AG10803 (cell line): ENCODE data around the gene POLR2M.
A peak's percentile ranks its signal among the peaks of the same experiment; 100 is the strongest.

ENCODE experiments used
- DNase-seq: peaks from one replicate; pipeline ENCODE4 v3.0.0; 2010; ENCODE audit warnings: low read depth
- H3K4me3 ChIP-seq: 2 replicates; pipeline ENCODE4 v1.5.1; 2011; ENCODE audit warnings: mild to moderate bottlenecking, low read length, control low read depth
- CTCF ChIP-seq: conservative IDR thresholded peaks from 2 replicates; pipeline ENCODE4 v1.5.1; 2011; ENCODE audit warnings: mild to moderate bottlenecking, low read length, control low read depth, inconsistent platforms

Gene POLR2M

GRCh38 chr15:57706405-57707209, at the start of gene POLR2M:
TSS of gene POLR2M (plus strand) at chr15:57706714. CDS start at chr15:57706843, 129 bp downstream.
- TF ChIP-seq CTCF = no peak
- peak within 1 kb of the TSS; percentile 98 for H3K4me3 ChIP-seq
- DNase-seq = peak; percentile 98

DNA sequence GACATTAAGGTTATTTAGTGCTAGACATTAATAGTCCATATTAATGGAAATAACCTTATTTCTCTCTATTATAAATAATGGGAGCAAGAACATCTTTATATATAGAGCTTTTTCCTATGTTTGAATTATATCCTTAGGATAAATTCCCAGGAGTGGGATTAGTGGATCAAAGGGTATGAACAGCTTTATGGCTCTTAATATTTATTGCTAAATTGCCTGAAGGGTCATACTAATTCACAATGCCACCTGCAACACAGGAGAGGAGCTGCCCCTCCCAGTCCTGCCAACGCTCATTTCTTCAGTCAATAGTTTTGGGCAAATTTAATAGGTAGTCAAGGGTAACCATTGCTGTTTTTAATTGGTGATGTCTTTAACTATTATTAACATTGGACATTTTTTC, 48.9 kb upstream of the POLR2M start:
- TF ChIP-seq CTCF = no peak
- no peak for DNase-seq
- H3K4me3 ChIP-seq = no peak overlapping the region

DNA sequence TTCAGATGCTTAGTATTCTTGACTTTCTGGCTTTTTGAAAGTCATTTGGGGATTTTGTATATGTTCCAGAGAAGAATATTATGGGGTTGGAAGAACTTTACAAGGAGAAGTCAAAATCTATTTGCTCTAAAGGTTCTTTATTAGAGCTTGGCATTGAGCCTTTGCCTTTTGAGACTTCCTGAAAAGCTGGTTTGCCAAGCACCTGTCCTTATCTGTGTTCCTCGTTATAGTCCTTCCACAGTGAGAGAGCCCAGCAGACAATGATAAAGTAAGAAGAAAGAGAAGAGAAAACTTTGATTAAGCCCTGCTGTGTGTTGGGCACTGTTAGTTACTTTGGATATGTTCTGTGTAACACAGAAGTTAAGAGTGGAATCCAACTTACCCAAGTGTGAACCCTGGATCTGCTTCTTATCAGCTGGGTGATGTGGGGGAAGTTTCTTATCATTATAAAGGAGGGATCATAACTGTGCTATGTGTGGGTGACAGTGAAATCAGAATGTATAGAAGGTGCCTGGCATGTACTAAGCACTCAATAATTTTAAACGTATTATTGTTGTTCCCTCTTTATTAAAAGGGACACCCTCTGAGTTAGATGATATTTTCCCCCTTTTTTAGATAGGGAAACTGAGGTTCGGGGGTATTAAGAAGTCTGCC, 44.3 kb upstream of the POLR2M start:
- TF ChIP-seq CTCF = no peak
- DNase-seq = no peak
- H3K4me3 ChIP-seq = no peak overlapping the region

GRCh38 chr15:57662802-57663201, 43.7 kb upstream of the POLR2M start:
- no peak for TF ChIP-seq CTCF
- DNase-seq = no peak
- H3K4me3 ChIP-seq = no peak overlapping the region

GRCh38 chr15:57663262-57663661, 43.3 kb upstream of the POLR2M start:
- TF ChIP-seq CTCF = no peak
- DNase-seq = no peak
- no peak overlapping the region for H3K4me3 ChIP-seq

- no peak for DNase-seq
- no peak overlapping the region for H3K4me3 ChIP-seq
- TF ChIP-seq CTCF = no peak
These were observed 41.3 kb upstream of the POLR2M start for GRCh38 chr15:57665194-57665593.

DNA sequence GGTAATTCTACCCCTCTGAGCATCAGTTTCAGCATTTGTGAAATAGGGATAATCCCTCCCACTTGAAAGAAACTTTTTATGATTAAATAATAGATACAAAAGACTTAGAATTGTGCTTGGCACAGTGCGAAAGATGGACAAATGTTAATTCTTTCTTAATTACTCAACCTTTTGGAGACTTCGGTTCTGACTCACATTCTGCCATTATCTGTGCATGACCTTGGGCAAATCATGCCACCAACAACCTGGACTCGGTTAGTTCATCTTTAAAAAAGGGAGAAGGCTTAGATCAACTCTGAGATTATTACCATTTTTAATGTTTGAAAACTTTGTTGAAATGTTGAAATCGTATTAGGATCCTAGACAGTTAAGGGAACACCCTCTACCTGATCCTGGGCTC, 40.6 kb upstream of the POLR2M start:
- no peak for TF ChIP-seq CTCF
- DNase-seq = no peak

More for the DNA sequence above, 40.6 kb upstream of the POLR2M start:
- no peak overlapping the region for H3K4me3 ChIP-seq
